GM12878 (cell line): Measurements from ENCODE around the gene SLC25A26. TPM values are rescaled to one million over a fixed set of nuclear protein-coding genes. Genes with fewer than 3 reads are reported as not detected.
A peak's percentile ranks its signal among the peaks of the same experiment; 100 is the strongest.

ENCODE experiments used
- BCLAF1 ChIP-seq: fragments of 450-650 bp; IDR thresholded peaks from 2 replicates; pipeline ENCODE4 v1.6.1; 2017; ENCODE audit warnings: antibody characterized with exemption, mild to moderate bottlenecking, moderate library complexity
- BHLHE40 ChIP-seq, 2 experiments: fragments of 450-650 bp in 1 of 2; IDR thresholded peaks; 2 replicates each; pipeline ENCODE4 v1.6.1; 2011 to 2017; ENCODE audit warnings: low read depth in 2 of 2, borderline replicate concordance in 1 of 2, improper control_type of control experiment in 1 of 2, low read length in 1 of 2, mild to moderate bottlenecking in 1 of 2
- EP300 ChIP-seq, 2 experiments: fragments of 150-350 bp in 1 of 2; IDR thresholded peaks; 2 replicates each; pipeline ENCODE4 v1.6.1; 2011 to 2012; ENCODE audit warnings: low read depth in 2 of 2, low read length in 2 of 2, borderline replicate concordance in 1 of 2, improper control_type of control experiment in 1 of 2, inconsistent platforms in 1 of 2; ENCODE audit not compliant: control insufficient read depth in 1 of 2
- IKZF1 ChIP-seq: fragments of 450-650 bp; conservative IDR thresholded peaks from 2 replicates; pipeline ENCODE4 v1.6.1; 2017; ENCODE audit warnings: antibody characterized with exemption, mild to moderate bottlenecking
- IKZF2 ChIP-seq, 2 experiments: fragments of 450-650 bp; IDR thresholded peaks; 2 replicates each; pipeline ENCODE4 v1.6.1; 2017; ENCODE audit warnings: mild to moderate bottlenecking in 2 of 2, moderate library complexity in 2 of 2
- MEF2B ChIP-seq: fragments of 450-650 bp; IDR thresholded peaks from 2 replicates; pipeline ENCODE4 v1.6.1; 2018; ENCODE audit warnings: mild to moderate bottlenecking, moderate library complexity; ENCODE audit not compliant: partially characterized antibody, poor library complexity, severe bottlenecking
- PAX8 ChIP-seq: fragments of 450-650 bp; IDR thresholded peaks from 2 replicates; pipeline ENCODE4 v1.6.1; 2017; ENCODE audit warnings: mild to moderate bottlenecking, moderate library complexity
- RUNX3 ChIP-seq: IDR thresholded peaks from 2 replicates; pipeline ENCODE4 v1.6.1; 2012; ENCODE audit warnings: low read length, inconsistent platforms
- SPI1 ChIP-seq: IDR thresholded peaks from 2 replicates; pipeline ENCODE4 v1.6.1; 2011; ENCODE audit warnings: low read depth, mild to moderate bottlenecking, low read length, moderate library complexity, borderline replicate concordance; ENCODE audit not compliant: insufficient read depth
- polyA plus RNA-seq, 11 experiments: library from polyadenylated mRNA; depleted of rRNA in 4 of 11; unstranded in 6 of 11; stranded (reverse) in 5 of 11; fragments of >200 nt; fragmentation: Nextera tagmentation in 4 of 11; fragmentation: Illumina TruSeq in 1 of 11; extraction: Ambion mirVana in 4 of 11; extraction: Trizol in 1 of 11; gene quantifications; 1 replicate in 1 of 11; 2 replicates in 10 of 11; pipeline versions ENCODE4 v1.2.1 to v1.2.3, GENCODE V29; 2011 to 2016; ENCODE audit warnings: inconsistent platforms in 2 of 11, missing spikeins in 2 of 11, low read depth in 1 of 11
- total RNA-seq, 4 experiments: library from RNA; depleted of rRNA in 3 of 4; stranded (reverse); fragments of >200 nt in 3 of 4; fragmentation: Illumina TruSeq in 1 of 4; extraction: Trizol in 1 of 4; gene quantifications; 2 replicates each; pipeline versions ENCODE4 v1.2.1 to v1.2.3, GENCODE V29; 2013 to 2021
- TF ChIP-seq, protein P1 (sequence below): IDR thresholded peaks from 2 replicates; pipeline ENCODE4 v1.6.1; 2012; ENCODE audit warnings: mild to moderate bottlenecking, low read depth, low read length
- TF ChIP-seq, protein P2 (sequence below): IDR thresholded peaks from 2 replicates; pipeline ENCODE4 v1.6.1; 2012; ENCODE audit warnings: improper control_type of control experiment, low read depth, low read length; ENCODE audit not compliant: insufficient replicate concordance

SLC25A26 gene
- total and polyA plus RNA-seq, 10 of the 15 experiments (the other 5 are each of a cell fraction or from before 2014, with no cell fraction given) = 14.6 to 49.7 (median 24.9) TPM

DNA sequence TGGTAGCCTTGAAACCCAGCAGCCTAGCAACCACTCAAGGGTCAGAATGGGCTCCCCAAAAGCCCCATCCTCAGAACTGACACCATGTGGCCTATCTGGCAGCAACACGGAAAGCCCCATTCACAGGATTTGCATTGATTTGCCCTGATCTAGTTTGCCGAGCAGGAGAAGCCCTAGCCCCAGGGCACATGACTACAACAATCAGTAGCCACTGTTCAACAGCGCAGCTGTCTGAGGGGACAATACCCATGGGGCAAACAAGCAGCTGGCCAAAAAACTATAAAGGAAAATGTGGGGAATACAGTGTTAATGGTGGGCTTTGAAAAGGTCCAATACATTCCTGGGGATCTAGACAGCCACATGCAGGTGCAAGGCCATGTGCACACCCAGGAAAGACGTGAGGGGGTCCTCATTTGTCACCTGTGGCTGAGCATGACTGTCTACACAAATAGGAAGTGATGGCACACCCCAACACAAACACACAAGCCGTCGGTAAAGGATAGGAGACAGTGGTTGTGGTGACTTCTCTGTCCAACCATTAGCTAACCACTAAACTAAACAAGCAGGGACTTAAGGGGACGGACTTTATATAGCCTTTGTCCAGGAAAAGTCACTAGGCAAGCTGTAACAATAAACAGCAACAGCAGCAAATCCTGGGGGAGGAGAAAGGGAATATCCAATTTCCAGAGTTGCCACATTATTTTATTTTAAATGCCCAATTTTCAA is 166.3 kb downstream of the SLC25A26 start (continued):
- TF ChIP-seq, protein P1, sequence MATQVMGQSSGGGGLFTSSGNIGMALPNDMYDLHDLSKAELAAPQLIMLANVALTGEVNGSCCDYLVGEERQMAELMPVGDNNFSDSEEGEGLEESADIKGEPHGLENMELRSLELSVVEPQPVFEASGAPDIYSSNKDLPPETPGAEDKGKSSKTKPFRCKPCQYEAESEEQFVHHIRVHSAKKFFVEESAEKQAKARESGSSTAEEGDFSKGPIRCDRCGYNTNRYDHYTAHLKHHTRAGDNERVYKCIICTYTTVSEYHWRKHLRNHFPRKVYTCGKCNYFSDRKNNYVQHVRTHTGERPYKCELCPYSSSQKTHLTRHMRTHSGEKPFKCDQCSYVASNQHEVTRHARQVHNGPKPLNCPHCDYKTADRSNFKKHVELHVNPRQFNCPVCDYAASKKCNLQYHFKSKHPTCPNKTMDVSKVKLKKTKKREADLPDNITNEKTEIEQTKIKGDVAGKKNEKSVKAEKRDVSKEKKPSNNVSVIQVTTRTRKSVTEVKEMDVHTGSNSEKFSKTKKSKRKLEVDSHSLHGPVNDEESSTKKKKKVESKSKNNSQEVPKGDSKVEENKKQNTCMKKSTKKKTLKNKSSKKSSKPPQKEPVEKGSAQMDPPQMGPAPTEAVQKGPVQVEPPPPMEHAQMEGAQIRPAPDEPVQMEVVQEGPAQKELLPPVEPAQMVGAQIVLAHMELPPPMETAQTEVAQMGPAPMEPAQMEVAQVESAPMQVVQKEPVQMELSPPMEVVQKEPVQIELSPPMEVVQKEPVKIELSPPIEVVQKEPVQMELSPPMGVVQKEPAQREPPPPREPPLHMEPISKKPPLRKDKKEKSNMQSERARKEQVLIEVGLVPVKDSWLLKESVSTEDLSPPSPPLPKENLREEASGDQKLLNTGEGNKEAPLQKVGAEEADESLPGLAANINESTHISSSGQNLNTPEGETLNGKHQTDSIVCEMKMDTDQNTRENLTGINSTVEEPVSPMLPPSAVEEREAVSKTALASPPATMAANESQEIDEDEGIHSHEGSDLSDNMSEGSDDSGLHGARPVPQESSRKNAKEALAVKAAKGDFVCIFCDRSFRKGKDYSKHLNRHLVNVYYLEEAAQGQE = no peak
- TF ChIP-seq IKZF2 (IDR thresholded peaks at IDR 0.05) = 0 out of 4 replicates have a peak, but pooled peaks of 1 of the 2 experiments have one; percentile 12
- TF ChIP-seq BHLHE40 (IDR thresholded peaks at IDR 0.05; ENCODE audit: borderline replicate concordance in 1 of 2, low read depth in 2 of 2, low read length in 1 of 2) = peak; percentile 87 to 88
- TF ChIP-seq BCLAF1 = no peak
- TF ChIP-seq PAX8 = no peak
- peak; percentile 84 for TF ChIP-seq MEF2B
- TF ChIP-seq, protein P2, sequence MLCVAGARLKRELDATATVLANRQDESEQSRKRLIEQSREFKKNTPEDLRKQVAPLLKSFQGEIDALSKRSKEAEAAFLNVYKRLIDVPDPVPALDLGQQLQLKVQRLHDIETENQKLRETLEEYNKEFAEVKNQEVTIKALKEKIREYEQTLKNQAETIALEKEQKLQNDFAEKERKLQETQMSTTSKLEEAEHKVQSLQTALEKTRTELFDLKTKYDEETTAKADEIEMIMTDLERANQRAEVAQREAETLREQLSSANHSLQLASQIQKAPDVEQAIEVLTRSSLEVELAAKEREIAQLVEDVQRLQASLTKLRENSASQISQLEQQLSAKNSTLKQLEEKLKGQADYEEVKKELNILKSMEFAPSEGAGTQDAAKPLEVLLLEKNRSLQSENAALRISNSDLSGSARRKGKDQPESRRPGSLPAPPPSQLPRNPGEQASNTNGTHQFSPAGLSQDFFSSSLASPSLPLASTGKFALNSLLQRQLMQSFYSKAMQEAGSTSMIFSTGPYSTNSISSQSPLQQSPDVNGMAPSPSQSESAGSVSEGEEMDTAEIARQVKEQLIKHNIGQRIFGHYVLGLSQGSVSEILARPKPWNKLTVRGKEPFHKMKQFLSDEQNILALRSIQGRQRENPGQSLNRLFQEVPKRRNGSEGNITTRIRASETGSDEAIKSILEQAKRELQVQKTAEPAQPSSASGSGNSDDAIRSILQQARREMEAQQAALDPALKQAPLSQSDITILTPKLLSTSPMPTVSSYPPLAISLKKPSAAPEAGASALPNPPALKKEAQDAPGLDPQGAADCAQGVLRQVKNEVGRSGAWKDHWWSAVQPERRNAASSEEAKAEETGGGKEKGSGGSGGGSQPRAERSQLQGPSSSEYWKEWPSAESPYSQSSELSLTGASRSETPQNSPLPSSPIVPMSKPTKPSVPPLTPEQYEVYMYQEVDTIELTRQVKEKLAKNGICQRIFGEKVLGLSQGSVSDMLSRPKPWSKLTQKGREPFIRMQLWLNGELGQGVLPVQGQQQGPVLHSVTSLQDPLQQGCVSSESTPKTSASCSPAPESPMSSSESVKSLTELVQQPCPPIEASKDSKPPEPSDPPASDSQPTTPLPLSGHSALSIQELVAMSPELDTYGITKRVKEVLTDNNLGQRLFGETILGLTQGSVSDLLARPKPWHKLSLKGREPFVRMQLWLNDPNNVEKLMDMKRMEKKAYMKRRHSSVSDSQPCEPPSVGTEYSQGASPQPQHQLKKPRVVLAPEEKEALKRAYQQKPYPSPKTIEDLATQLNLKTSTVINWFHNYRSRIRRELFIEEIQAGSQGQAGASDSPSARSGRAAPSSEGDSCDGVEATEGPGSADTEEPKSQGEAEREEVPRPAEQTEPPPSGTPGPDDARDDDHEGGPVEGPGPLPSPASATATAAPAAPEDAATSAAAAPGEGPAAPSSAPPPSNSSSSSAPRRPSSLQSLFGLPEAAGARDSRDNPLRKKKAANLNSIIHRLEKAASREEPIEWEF = peak; percentile 72
- TF ChIP-seq RUNX3 = 0 out of 2 replicates have a peak, but pooled peaks have one; percentile 37
- TF ChIP-seq IKZF1 = peak; percentile 45; the same call in 1 of the 2 replicates
- TF ChIP-seq SPI1 = peak; percentile 25; the same call in 1 of the 2 replicates
- peak; percentile 40 to 66; a peak in 3 of 4 replicates for TF ChIP-seq EP300 (IDR thresholded peaks at IDR 0.05; ENCODE audit: borderline replicate concordance in 1 of 2, control insufficient read depth in 1 of 2, low read depth in 2 of 2, low read length in 2 of 2)
